Stimulated activated CD4-positive, alpha-beta T cell treated with anti-CD3 and anti-CD28 coated beads, TNF-alpha, amount 100 ng/mL, for 4 hours (primary cell): ENCODE data around the gene PTPN14.
"Not testable (repeated sequence)": the region's sequence is repeated elsewhere in the genome, so short reads cannot be mapped to it uniquely, and the experiment has no call there.

Experiments
- DNase-seq, 3 experiments: peaks; one replicate each; pipeline ENCODE4 v3.0.0-alpha.2; 2020; ENCODE audit warnings: low read depth in 3 of 3

The PTPN14 gene

GRCh38 chr1:214551436-214552173 lies at the start of gene PTPN14:
PTPN14 (minus strand) TSS chr1:214551602; CDS start chr1:214464803, 86,799 bp downstream.
- no peak for DNase-seq

- no peak for DNase-seq
Observed at GRCh38 chr1:214593158-214593557, 41.8 kb upstream of the PTPN14 start.

- DNase-seq: not testable (repeated sequence)
Observed at GRCh38 chr1:214591918-214592317, 40.5 kb upstream of the PTPN14 start.

DNA sequence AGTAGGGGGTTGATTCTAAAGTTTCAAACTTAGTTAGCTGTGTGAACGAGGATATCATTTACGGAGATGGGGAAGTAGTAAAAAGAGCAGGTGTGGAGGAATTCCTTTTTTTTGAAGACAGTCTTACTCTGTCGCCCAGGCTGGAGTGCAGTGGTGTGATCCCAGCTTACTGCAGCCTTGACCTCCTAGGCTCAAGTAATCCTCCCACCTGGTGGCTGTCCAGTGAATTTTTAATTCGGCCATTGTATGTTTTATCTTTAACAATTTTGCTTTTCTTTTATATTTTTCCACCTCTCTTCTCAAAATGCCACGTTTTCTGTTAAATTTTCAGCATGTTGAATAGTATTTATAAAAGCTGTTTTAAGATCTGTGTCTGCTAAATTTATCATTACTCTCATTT lies 39.3 kb upstream of the PTPN14 start:
- DNase-seq: no peak

DNA sequence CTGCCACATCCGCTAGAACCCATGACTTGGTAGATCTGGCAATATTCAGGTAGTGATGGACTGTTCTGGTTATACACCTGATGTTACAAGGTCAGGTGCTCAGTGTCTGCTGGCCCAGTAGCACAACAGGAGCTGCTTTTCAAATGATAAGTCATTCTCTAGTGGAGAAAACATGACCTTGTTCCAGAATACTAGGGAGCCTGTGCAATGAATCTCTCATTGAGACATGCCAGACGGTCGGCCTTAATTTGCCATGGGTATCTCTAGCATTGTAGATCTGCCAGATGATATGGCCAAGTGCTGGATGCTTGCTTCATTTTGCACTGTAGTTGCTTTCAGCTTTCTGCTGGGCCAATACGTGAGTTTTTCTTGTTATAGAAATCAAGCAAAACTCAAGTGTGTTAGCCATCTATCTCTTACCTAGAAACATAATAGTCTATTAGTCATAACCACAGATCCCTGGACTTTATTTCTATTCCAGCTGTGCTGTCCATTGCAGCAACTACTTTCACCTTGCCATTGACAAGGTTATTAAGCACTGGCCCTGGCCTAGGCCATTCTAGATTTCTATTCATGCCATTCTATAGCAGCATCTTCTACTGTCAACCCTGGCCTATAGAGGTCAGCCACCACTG lies 37.7 kb upstream of the PTPN14 start:
- DNase-seq: no peak

DNA sequence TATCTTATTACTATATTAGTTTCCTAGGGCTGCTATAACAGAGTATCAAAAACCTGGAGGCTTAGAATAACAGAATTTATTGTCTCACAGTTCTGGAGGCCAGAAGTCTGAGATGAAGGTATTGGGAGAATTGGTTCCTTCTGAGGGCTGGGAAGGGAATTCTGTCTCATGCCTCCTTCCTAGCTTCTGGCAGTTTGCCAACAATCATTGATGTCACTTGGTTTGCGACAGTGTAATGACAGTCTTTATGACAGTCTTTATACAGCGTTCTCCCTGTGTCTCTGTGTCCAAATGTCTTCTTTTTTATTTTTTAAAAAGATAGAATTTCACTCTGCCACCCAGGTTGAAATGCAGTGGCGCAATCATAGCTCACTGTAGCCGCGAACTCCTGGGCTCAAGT lies 35.8 kb upstream of the PTPN14 start:
- no peak for DNase-seq

DNA sequence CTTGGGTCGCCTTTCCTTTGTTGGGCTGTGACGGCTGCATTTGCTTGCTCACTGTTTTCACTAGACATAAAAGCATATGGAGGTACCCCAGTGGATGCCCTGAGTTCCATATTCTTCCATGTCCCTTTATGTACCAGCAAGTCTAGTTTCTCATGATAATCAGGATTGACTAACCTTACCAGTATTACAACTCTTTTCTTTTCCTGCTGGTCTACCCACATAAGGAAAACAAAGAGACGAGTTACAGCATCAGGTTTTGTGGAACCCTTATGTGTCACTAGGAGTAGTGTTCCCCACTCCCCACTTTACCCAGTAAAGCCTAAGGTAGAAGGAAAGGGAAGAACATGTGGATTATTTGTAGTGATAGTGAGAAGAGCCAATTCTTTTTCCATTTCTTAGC lies 35.2 kb upstream of the PTPN14 start:
- DNase-seq: no peak

- DNase-seq: no peak
Observed at GRCh38 chr1:214584805-214585766, 33.7 kb upstream of the PTPN14 start.

GRCh38 chr1:214583824-214584554 lies 32.6 kb upstream of the PTPN14 start:
- no peak for DNase-seq

DNA sequence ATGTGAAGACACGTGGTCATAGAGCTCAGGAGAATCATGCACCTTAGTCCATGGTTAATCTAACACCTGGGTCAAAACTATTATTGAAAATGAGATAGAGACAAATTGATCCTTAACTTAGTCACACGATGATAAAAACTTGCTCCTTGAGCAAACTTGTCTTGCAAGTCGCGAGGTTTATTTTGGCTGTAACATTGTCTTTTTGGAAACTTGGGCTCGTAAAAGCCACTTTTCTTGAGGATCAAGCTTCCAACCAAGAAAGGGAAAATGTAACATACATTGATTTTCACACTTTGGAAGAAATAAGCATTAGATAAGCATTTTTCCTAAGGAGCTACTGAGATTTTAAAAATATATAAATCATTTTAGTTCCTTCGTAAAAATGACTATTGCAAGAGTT lies 31.7 kb upstream of the PTPN14 start:
- no peak for DNase-seq

GRCh38 chr1:214582289-214582891 lies 31.0 kb upstream of the PTPN14 start:
- DNase-seq: no peak

GRCh38 chr1:214581785-214582184 lies 30.4 kb upstream of the PTPN14 start:
- DNase-seq: no peak

- DNase-seq: no peak
Observed at GRCh38 chr1:214579183-214579582, 27.8 kb upstream of the PTPN14 start.

DNA sequence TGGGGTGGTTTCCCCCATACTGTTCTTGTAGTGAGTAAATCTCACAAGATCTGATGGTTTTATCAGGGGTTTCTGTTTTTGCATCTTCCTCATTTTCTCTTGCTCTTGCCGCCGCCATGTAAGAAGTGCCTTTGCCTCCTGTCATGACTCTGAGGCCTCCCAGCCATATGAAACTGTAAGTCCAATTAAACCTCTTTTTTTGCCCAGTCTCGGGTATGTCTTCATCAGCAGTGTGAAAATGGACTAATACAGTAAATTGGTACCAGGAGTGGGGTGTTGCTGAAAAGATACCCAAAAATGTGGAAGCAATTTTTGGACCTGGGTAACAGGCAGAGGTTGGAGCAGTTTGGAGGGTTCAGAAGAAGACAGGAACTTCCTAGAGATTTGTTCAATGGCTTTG lies 24.7 kb upstream of the PTPN14 start:
- DNase-seq: not testable (repeated sequence)

- DNase-seq: no peak
Observed at GRCh38 chr1:214574598-214575411, 23.4 kb upstream of the PTPN14 start.

GRCh38 chr1:214573386-214574318 lies 22.2 kb upstream of the PTPN14 start:
- no peak for DNase-seq

GRCh38 chr1:214571281-214571680 lies 19.9 kb upstream of the PTPN14 start:
- DNase-seq: no peak

DNA sequence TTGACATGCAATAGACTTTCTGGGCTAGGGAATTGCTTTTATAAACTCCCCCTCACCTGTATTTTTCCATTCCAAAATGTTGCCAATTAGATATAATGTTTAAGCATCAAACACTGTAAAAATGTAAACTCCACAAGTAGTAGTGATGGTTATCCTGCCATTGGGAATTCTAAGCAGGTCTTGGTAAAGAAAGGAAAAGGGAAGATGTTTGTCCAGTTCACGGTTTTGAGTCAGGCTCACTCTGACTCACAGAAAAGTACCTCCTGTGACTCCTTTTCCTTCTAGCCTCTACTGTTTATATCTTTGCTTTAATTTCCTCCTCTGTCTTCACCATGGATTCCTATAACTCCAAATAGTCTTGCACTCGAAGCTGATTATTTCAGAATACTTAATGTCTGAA lies 19.0 kb upstream of the PTPN14 start:
- no peak for DNase-seq

DNA sequence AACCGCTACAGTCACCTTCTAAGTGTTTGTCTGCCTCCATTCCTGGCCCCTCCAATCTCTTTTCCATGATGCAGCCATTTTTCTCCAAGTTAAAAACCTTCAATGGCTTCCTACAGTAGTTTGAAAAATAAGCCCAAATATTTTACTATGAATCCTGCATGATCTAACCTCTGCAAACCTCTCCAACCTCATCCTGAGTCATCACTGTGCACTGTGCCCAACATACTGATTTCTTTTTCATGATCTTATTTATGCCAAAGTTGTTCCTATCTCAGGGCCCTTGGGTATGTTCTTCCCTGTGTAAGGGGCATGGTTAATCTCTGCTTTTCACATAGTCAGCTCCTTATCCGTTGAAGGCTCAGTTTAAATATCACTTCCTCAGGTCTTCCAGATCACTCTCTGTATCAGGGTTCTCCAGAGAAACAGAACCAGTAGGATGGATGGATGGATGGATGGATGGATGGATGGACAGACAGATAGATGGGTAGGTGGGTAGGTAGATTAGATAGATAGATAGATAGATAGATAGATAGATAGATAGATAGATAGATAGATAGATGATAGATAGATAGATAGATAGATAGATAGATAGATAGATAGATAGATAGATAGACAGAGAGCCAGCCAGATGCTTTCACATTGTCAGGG lies 18.1 kb upstream of the PTPN14 start:
- no peak for DNase-seq
